GM18867 (cell line): ENCODE data around the gene NDST4.
"Not testable (repeated sequence)": the region's sequence is repeated elsewhere in the genome, so short reads cannot be mapped to it uniquely, and the experiment has no call there.

Experiments used
- ATAC-seq: cut with Tn5 transposase; IDR thresholded peaks from one replicate; pipeline ENCODE4 v1.9.1; 2021; ENCODE audit warnings: mild to moderate bottlenecking, moderate library complexity; ENCODE audit not compliant: unreplicated experiment

The NDST4 gene

GRCh38 chr4:115058533-115058932, 54.9 kb downstream of the NDST4 start:
- no peak for ATAC-seq

GRCh38 chr4:115054836-115055235, 58.6 kb downstream of the NDST4 start:
- ATAC-seq, result no peak

- no peak for ATAC-seq
Observed at GRCh38 chr4:115053313-115053712, 60.1 kb downstream of the NDST4 start.

- no peak for ATAC-seq
Observed at GRCh38 chr4:115042496-115042895, 70.9 kb downstream of the NDST4 start.

- no peak for ATAC-seq
Observed at GRCh38 chr4:115030281-115030680, 83.1 kb downstream of the NDST4 start.

- ATAC-seq, result no peak
Observed at GRCh38 chr4:115028682-115029410, 84.6 kb downstream of the NDST4 start.

- no peak for ATAC-seq
Observed at GRCh38 chr4:114999880-115000279, 113.5 kb downstream of the NDST4 start.

GRCh38 chr4:114998316-114998715, 115.1 kb downstream of the NDST4 start:
- no peak for ATAC-seq

- no peak for ATAC-seq
Observed at GRCh38 chr4:114997576-114998247, 115.7 kb downstream of the NDST4 start.

GRCh38 chr4:114986133-114986532, 127.3 kb downstream of the NDST4 start:
- ATAC-seq, result no peak

- ATAC-seq, result no peak
Observed at GRCh38 chr4:114980932-114981708, 132.3 kb downstream of the NDST4 start.

GRCh38 chr4:114980399-114980798, 133.0 kb downstream of the NDST4 start:
- not testable (repeated sequence) for ATAC-seq

GRCh38 chr4:114976901-114977300, 136.5 kb downstream of the NDST4 start:
- ATAC-seq, result no peak

GRCh38 chr4:114964026-114964425, 149.4 kb downstream of the NDST4 start:
- no peak for ATAC-seq

GRCh38 chr4:114945616-114946015, 167.8 kb downstream of the NDST4 start:
- ATAC-seq, result no peak

GRCh38 chr4:114941503-114941902, 171.9 kb downstream of the NDST4 start:
- ATAC-seq, result no peak

- no peak for ATAC-seq
Observed at GRCh38 chr4:114927881-114928280, 185.5 kb downstream of the NDST4 start.

- no peak for ATAC-seq
Observed at GRCh38 chr4:114926583-114926982, 186.8 kb downstream of the NDST4 start.

- ATAC-seq, result no peak
Observed at GRCh38 chr4:114924311-114924710, 189.1 kb downstream of the NDST4 start.

GRCh38 chr4:114922592-114922933, 190.9 kb downstream of the NDST4 start:
- no peak for ATAC-seq

GRCh38 chr4:114921790-114922591, 191.4 kb downstream of the NDST4 start:
- no peak for ATAC-seq
